OCI-LY7 (cell line): ENCODE measurements around the gene HDAC7. TPM values are rescaled to one million over a fixed set of nuclear protein-coding genes. Genes with fewer than 3 reads are reported as not detected.

Source experiments
- BruUV-seq: library from RNA; stranded (reverse); fragments of 400-500 nt; replicated peaks from 2 replicates; lab custom pipeline; 2021; lab: Mats Ljungman, UMichigan
- CTCF ChIA-PET: fragments of 300-600 bp; sonication (Branson Sonifier 250); formaldehyde crosslinking; loops from one replicate; lab custom pipeline; 2022; ENCODE audit warnings: antibody characterized with exemption; ENCODE audit not compliant: unreplicated experiment; lab: Charles Lee
- POLR2A ChIA-PET: fragments of 300-600 bp; sonication (Branson Sonifier 250); formaldehyde crosslinking; loops from one replicate; lab custom pipeline; 2022; ENCODE audit warnings: antibody characterized with exemption; lab: Charles Lee
- DNase-seq: peaks from one replicate; pipeline ENCODE4 v3.0.0-alpha.2; 2015; ENCODE audit warnings: low spot score
- H2AFZ ChIP-seq: fragments of 200-600 bp; sonication (generic), shearing (Covaris generic); 2 replicates; pipeline ENCODE4 v1.6.1; 2014; ENCODE audit warnings: mild to moderate bottlenecking, antibody characterized with exemption, low read length, moderate library complexity
- H3K27ac ChIP-seq: fragments of 200-600 bp; sonication (generic); 2 replicates; pipeline ENCODE4 v1.5.1; 2014; ENCODE audit warnings: mixed run types, low read depth, mild to moderate bottlenecking, moderate library complexity, low read length, inconsistent platforms; ENCODE audit not compliant: poor library complexity, severe bottlenecking
- H3K36me3 ChIP-seq: fragments of 200-600 bp; sonication (generic); 2 replicates; pipeline ENCODE4 v1.6.1; 2014; ENCODE audit warnings: mild to moderate bottlenecking, antibody characterized with exemption, low read length, moderate library complexity, mixed read lengths; ENCODE audit not compliant: insufficient read depth
- H3K4me1 ChIP-seq: fragments of 200-600 bp; sonication (generic); 2 replicates; pipeline ENCODE4 v1.5.1; 2014; ENCODE audit warnings: mild to moderate bottlenecking, low read length; ENCODE audit not compliant: insufficient read depth, poor library complexity, severe bottlenecking
- H3K4me2 ChIP-seq: fragments of 200-600 bp; sonication (generic); 2 replicates; pipeline ENCODE4 v1.6.1; 2014; ENCODE audit warnings: mild to moderate bottlenecking, low read length
- H3K4me3 ChIP-seq: fragments of 200-600 bp; sonication (generic); 2 replicates; pipeline ENCODE4 v1.5.1; 2014; ENCODE audit warnings: mild to moderate bottlenecking, low read depth, low read length; ENCODE audit not compliant: poor library complexity, severe bottlenecking
- H3K79me2 ChIP-seq: fragments of 200-600 bp; sonication (generic); 2 replicates; pipeline ENCODE4 v1.6.1; 2016; ENCODE audit warnings: low read depth, mild to moderate bottlenecking, low read length, moderate library complexity, mixed read lengths; ENCODE audit not compliant: insufficient read depth
- H3K9me2 ChIP-seq: fragments of 200-600 bp; sonication (generic); 2 replicates; pipeline ENCODE4 v1.6.1; 2016; ENCODE audit warnings: mild to moderate bottlenecking, low read length, mixed read lengths; ENCODE audit not compliant: insufficient read depth
- H3K9me3 ChIP-seq: fragments of 200-600 bp; sonication (generic); 2 replicates; pipeline ENCODE4 v1.6.1; 2014; ENCODE audit warnings: mild to moderate bottlenecking, mixed run types, low read length, mixed read lengths
- H4K20me1 ChIP-seq: fragments of 200-600 bp; sonication (generic); 2 replicates; pipeline ENCODE4 v1.6.1; 2014; ENCODE audit warnings: mild to moderate bottlenecking, antibody characterized with exemption, low read length, moderate library complexity, mixed read lengths; ENCODE audit not compliant: insufficient read depth
- CTCF ChIP-seq: fragments of 200-600 bp; sonication (generic); conservative IDR thresholded peaks from 2 replicates; pipeline ENCODE4 v1.5.1; 2014; ENCODE audit warnings: mild to moderate bottlenecking, antibody characterized with exemption, low read length, moderate library complexity, mixed read lengths
- EZH2phosphoT487 ChIP-seq: fragments of 200-600 bp; sonication (generic); IDR thresholded peaks from 2 replicates; pipeline ENCODE4 v1.6.1; 2018; ENCODE audit warnings: low read depth, borderline replicate concordance, mild to moderate bottlenecking, mixed run types, antibody characterized with exemption, low read length, moderate library complexity, mixed read lengths
- intact Hi-C: fragments of 100-400 bp; cut with micrococcal nuclease; formaldehyde crosslinking; loops from one replicate; pipeline ENCODE4 v1.10.0; 2022; ENCODE audit not compliant: unreplicated experiment
- total RNA-seq, 2 experiments: library from RNA; depleted of rRNA in 1 of 2; stranded (reverse); fragments of >200 nt in 1 of 2; shearing (Covaris generic) in 1 of 2; gene quantifications; 2 replicates each; pipeline ENCODE4 v1.2.3, GENCODE V29; 2014 to 2022

Gene HDAC7
- total RNA-seq, 2 experiments from 2014 or later: 45.9 to 131 TPM

DNA sequence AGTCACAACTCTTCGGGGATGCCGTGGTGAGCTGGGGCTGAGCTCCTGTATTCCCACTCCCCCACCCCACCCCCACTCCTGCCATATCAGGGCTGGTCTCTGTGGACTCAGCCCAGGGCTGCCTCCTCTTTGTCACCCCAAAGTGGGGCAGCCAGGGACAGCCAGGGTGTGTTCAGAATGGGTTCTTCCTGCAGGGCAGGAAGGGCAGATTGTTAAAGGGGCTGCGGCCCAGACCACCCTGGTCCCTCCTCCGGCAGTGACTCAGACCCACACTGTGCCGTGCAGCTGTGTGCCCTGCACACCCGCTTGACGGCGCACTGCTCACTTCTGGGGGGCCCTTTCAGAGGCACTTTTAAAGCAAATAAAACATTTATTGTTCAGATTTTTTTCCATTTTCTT lies 37.3 kb downstream of the HDAC7 start:
- POLR2A ChIA-PET: no interaction called here
- intact Hi-C loops: no loop called here
- peaks cover 54% of the 10 kb centered on the region for H3K36me3 ChIP-seq

GRCh38 chr12:47781479-47782371 lies 38.0 kb downstream of the HDAC7 start:
- H4K20me1 ChIP-seq: no peaks in the 10 kb centered on the region
- no peaks in the 10 kb centered on the region for H3K9me3 ChIP-seq
- peaks cover 20% of the 10 kb centered on the region for H3K4me1 ChIP-seq
- ChIA-PET POLR2A (interaction anchor here (0.6 kb wide), 1 partner anchor 29 kb away, joined by 3 read pairs; no protein-coding TSS in a partner anchor), CTCF (interaction anchor here (0.7 to 1.4 kb wide), 2 partner anchors 39 to 55 kb away, joined by 3 to 4 read pairs; no protein-coding TSS in a partner anchor)
- peaks cover 48% of the 10 kb centered on the region for H3K36me3 ChIP-seq
- H3K9me2 ChIP-seq: no peaks in the 10 kb centered on the region
- no peaks in the 10 kb centered on the region for H3K79me2 ChIP-seq
- no peak overlapping the region for H3K4me2 ChIP-seq
- no peak overlapping the region for H3K27ac ChIP-seq
- H2AFZ ChIP-seq: no peak overlapping the region
- no peak for DNase-seq
- no TSS peak for BruUV-seq
- no peak overlapping the region for H3K4me3 ChIP-seq
- TF ChIP-seq EZH2phosphoT487: no peak
- no peak for TF ChIP-seq CTCF
- intact Hi-C loops: no loop called here

More for the DNA sequence above, 37.3 kb downstream of the HDAC7 start:
- no peaks in the 10 kb centered on the region for H3K9me3 ChIP-seq
- DNase-seq: no peak
- no peak overlapping the region for H2AFZ ChIP-seq
- CTCF ChIA-PET: interaction anchor here (0.7 to 1.4 kb wide), 2 partner anchors 39 to 54 kb away, joined by 3 to 4 read pairs; no protein-coding TSS in a partner anchor
- H3K79me2 ChIP-seq: no peaks in the 10 kb centered on the region
- TF ChIP-seq CTCF (no peak), EZH2phosphoT487 (no peak)
- no peaks in the 10 kb centered on the region for H3K9me2 ChIP-seq
- H3K27ac ChIP-seq: no peak overlapping the region
- H3K4me2 ChIP-seq: no peak overlapping the region
- H4K20me1 ChIP-seq: no peaks in the 10 kb centered on the region
- BruUV-seq: no TSS peak
- H3K4me3 ChIP-seq: no peak overlapping the region
- H3K4me1 ChIP-seq: peaks cover 14% of the 10 kb centered on the region
